GM12874 (cell line): ENCODE measurements around the gene WIF1.

Experiments used
- TF ChIP-seq, protein P1 (sequence below): IDR thresholded peaks from 2 replicates; pipeline ENCODE4 v1.5.1; 2011; ENCODE audit warnings: low read depth, mild to moderate bottlenecking, control low read depth, low read length, moderate library complexity; ENCODE audit not compliant: insufficient read depth

Gene WIF1, protein sequence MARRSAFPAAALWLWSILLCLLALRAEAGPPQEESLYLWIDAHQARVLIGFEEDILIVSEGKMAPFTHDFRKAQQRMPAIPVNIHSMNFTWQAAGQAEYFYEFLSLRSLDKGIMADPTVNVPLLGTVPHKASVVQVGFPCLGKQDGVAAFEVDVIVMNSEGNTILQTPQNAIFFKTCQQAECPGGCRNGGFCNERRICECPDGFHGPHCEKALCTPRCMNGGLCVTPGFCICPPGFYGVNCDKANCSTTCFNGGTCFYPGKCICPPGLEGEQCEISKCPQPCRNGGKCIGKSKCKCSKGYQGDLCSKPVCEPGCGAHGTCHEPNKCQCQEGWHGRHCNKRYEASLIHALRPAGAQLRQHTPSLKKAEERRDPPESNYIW

GRCh38 chr12:65121049-65121955 lies at the start of gene WIF1:
WIF1 (minus strand) TSS chr12:65121305; CDS start chr12:65121191, 114 bp downstream.
- TF ChIP-seq, protein P1, sequence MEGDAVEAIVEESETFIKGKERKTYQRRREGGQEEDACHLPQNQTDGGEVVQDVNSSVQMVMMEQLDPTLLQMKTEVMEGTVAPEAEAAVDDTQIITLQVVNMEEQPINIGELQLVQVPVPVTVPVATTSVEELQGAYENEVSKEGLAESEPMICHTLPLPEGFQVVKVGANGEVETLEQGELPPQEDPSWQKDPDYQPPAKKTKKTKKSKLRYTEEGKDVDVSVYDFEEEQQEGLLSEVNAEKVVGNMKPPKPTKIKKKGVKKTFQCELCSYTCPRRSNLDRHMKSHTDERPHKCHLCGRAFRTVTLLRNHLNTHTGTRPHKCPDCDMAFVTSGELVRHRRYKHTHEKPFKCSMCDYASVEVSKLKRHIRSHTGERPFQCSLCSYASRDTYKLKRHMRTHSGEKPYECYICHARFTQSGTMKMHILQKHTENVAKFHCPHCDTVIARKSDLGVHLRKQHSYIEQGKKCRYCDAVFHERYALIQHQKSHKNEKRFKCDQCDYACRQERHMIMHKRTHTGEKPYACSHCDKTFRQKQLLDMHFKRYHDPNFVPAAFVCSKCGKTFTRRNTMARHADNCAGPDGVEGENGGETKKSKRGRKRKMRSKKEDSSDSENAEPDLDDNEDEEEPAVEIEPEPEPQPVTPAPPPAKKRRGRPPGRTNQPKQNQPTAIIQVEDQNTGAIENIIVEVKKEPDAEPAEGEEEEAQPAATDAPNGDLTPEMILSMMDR, result peak; percentile 72

DNA sequence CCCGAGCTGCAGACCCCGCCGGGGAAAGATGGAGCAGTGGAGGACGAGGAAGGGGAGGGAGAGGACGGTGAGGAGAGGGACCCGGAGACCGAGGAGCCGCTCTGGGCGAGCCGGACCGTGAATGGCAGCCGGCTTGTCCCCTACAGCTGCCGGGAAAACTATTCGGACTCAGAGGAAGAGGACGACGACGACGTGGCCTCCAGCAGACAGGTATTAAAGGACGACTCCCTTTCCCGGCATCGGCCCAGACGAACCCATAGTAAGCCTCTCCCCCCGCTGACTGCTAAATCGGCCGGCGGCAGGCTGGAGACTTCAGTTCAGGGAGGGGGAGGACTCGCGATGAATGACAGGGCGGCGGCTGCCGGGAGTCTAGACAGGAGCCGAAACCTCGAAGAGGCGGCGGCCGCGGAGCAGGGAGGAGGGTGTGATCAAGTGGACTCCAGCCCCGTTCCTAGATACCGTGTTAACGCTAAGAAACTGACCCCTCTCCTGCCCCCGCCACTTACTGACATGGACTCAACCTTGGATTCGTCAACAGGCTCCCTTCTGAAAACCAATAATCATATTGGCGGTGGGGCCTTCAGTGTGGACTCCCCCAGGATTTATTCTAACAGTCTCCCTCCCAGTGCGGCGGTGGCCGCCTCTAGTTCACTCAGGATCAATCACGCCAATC lies 49.2 kb upstream of the WIF1 start:
- TF ChIP-seq, protein P1, result no peak

- TF ChIP-seq, protein P1, result no peak
These were observed 48.5 kb upstream of the WIF1 start, which contains the start of gene LEMD3 for GRCh38 chr12:65169320-65170208. LEMD3 (plus strand) TSS chr12:65169583; CDS start chr12:65169597, 14 bp downstream.

DNA sequence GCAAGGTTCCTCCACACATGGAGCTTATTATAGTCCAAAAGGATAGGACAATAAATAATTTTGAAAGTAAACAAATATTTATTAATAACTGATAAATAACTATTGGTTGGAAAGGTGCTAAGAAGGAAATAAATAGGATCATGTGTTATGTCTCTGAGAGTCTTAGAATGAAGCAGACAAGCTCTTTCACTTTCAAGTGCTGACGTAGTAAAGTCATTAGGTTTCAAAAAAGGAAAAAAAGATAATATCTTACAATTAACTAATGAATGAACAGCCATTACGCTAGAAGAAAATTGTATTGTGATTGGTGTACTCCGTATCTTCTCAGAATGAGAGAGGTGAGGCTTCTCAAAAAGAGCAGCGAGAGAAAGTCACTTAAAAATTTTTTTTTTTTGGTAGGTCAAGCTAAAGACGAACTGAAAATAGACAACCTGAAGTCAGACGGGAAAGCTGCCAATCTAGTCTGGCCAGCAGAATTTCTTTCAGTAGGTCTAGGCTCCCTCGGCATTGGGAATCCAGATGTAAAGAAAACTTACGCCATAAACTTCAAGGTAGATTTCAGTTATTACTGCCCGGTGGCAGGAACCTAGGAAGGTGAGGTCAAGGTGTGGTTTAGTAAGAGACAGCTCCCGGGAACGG lies 47.7 kb upstream of the WIF1 start:
- TF ChIP-seq, protein P1, result no peak

DNA sequence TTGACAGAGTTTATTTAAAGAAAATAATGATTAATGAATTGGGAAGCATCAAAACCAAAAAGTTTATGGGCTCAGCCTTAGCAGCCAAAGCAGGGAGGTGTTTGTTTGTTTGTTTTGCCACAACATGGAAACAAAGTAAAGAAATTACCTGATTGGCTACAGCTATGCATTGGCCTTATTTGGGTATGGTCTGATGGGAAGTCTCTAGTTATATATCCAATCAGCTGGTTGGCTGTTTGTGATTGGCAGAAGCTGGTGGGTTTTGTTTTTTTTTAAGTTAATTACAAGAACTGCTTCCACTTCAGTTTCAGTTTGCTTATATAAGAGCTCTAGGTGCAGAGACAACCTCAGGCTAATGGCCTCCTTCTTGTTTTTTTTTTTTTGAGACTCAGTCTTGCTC lies 43.7 kb upstream of the WIF1 start:
- TF ChIP-seq, protein P1, result no peak

- TF ChIP-seq, protein P1, result no peak
These were observed 43.1 kb upstream of the WIF1 start for GRCh38 chr12:65164244-65164643.
